Mesendoderm (in vitro differentiated cells): Measurements from ENCODE around the gene ZNF248.

Experiments
- DNase-seq: peaks from one replicate; pipeline ENCODE4 v3.0.0; 2013
- H2AK5ac ChIP-seq: 2 replicates; pipeline ENCODE4 v1.6.1; 2013; ENCODE audit warnings: low read length, inconsistent platforms
- H2BK120ac ChIP-seq: 2 replicates; pipeline ENCODE4 v1.6.1; 2013; ENCODE audit warnings: low read depth, mild to moderate bottlenecking, low read length, moderate library complexity, mixed read lengths
- H2BK15ac ChIP-seq: replicated peaks from 2 replicates; pipeline ENCODE4 v1.6.1; 2013; ENCODE audit warnings: low read depth, mild to moderate bottlenecking, moderate library complexity
- H2BK5ac ChIP-seq: 2 replicates; pipeline ENCODE4 v1.6.1; 2013; ENCODE audit warnings: low read length, inconsistent platforms
- H3K18ac ChIP-seq: 2 replicates; pipeline ENCODE4 v1.6.1; 2013; ENCODE audit warnings: mild to moderate bottlenecking, low read length, mixed read lengths
- H3K23ac ChIP-seq: one replicate; pipeline ENCODE4 v1.6.1; 2013; ENCODE audit warnings: low read length
- H3K27ac ChIP-seq: 2 replicates; pipeline ENCODE4 v1.5.1; 2013; ENCODE audit warnings: low read depth, mild to moderate bottlenecking, inconsistent platforms, low read length, moderate library complexity
- H3K27me3 ChIP-seq: 2 replicates; pipeline ENCODE4 v1.6.1; 2013; ENCODE audit warnings: low read length, control low read depth, mild to moderate bottlenecking, inconsistent platforms; ENCODE audit not compliant: insufficient read depth, poor library complexity
- H3K36me3 ChIP-seq: 2 replicates; pipeline ENCODE4 v1.6.1; 2013; ENCODE audit warnings: low read length, inconsistent platforms; ENCODE audit not compliant: control insufficient read depth, insufficient read depth
- H3K4ac ChIP-seq: one replicate; pipeline ENCODE4 v1.6.1; 2013; ENCODE audit warnings: low read depth, mild to moderate bottlenecking, low read length, moderate library complexity
- H3K4me1 ChIP-seq: 2 replicates; pipeline ENCODE4 v1.6.1; 2013; ENCODE audit warnings: low read depth, low read length, inconsistent platforms; ENCODE audit not compliant: control insufficient read depth
- H3K4me2 ChIP-seq: 2 replicates; pipeline ENCODE4 v1.6.1; 2013; ENCODE audit warnings: low read length
- H3K4me3 ChIP-seq: 2 replicates; pipeline ENCODE4 v1.5.1; 2013; ENCODE audit warnings: mild to moderate bottlenecking, low read length
- H3K56ac ChIP-seq: one replicate; pipeline ENCODE4 v1.6.1; 2013; ENCODE audit warnings: low read length
- H3K79me1 ChIP-seq: 2 replicates; pipeline ENCODE4 v1.6.1; 2013; ENCODE audit warnings: low read length, inconsistent platforms
- H3K79me2 ChIP-seq: 2 replicates; pipeline ENCODE4 v1.6.1; 2013; ENCODE audit warnings: mild to moderate bottlenecking, low read length; ENCODE audit not compliant: control insufficient read depth, insufficient read depth
- H3K9ac ChIP-seq: 2 replicates; pipeline ENCODE4 v1.6.1; 2013; ENCODE audit warnings: low read length, inconsistent platforms
- H4K5ac ChIP-seq: one replicate; pipeline ENCODE4 v1.6.1; 2013; ENCODE audit warnings: low read length
- H4K8ac ChIP-seq: one replicate; pipeline ENCODE4 v1.6.1; 2013; ENCODE audit warnings: low read depth, mild to moderate bottlenecking, control low read depth, low read length, moderate library complexity
- WGBS: extraction: QIAGEN DNeasy Blood & Tissue Kit; methylation state at CpG from one replicate; pipeline ENCODE4 v1.1.7; 2013; ENCODE audit warnings: low lambda C conversion rate, missing lambda C conversion rate; ENCODE audit not compliant: insufficient coverage; ENCODE audit errors: extremely low coverage; 5-methylcytosine and 5-hydroxymethylcytosine counted together

Gene ZNF248

DNA sequence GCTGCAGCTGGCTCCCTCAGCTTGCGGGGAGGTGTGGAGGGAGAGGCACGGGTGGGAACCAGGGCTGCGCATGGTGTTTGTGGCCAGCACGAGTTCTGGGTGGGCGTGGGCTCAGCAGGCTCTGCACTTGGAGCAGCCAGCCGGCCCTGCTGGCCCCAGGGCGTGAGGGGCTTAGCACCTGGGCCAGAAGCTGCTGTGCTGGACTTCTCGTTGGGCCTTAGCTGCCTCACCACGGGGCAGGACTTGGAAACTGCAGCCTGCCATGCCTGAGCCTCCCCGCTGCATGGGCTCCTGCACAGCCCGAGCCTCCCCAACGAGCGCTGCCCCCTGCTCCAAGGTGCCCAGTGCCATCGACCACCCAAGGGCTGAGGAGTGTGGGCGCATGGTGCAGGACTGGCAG lies 120.1 kb downstream of the ZNF248 start:
- no peak overlapping the region for H4K5ac ChIP-seq
- no peak overlapping the region for H3K4ac ChIP-seq
- H2BK5ac ChIP-seq: no peak overlapping the region
- no peak overlapping the region for H2BK120ac ChIP-seq
- no peak overlapping the region for H4K8ac ChIP-seq
- no peak overlapping the region for H3K4me3 ChIP-seq
- no peak overlapping the region for H3K56ac ChIP-seq
- DNase-seq: no peak
- H3K23ac ChIP-seq: no peak overlapping the region
- H3K27me3 ChIP-seq: no peaks in the 10 kb centered on the region
- no peaks in the 10 kb centered on the region for H3K79me2 ChIP-seq
- no peak overlapping the region for H2BK15ac ChIP-seq
- H3K27ac ChIP-seq: no peak overlapping the region
- no CpG with 5 or more reads among the region's 15 CpGs for WGBS
- H3K36me3 ChIP-seq: no peaks in the 10 kb centered on the region
- H3K4me2 ChIP-seq: no peak overlapping the region
- H3K9ac ChIP-seq: no peak overlapping the region
- no peak overlapping the region for H2AK5ac ChIP-seq
- no peak overlapping the region for H3K18ac ChIP-seq
- H3K79me1 ChIP-seq: no peaks in the 10 kb centered on the region
- H3K4me1 ChIP-seq: no peaks in the 10 kb centered on the region

DNA sequence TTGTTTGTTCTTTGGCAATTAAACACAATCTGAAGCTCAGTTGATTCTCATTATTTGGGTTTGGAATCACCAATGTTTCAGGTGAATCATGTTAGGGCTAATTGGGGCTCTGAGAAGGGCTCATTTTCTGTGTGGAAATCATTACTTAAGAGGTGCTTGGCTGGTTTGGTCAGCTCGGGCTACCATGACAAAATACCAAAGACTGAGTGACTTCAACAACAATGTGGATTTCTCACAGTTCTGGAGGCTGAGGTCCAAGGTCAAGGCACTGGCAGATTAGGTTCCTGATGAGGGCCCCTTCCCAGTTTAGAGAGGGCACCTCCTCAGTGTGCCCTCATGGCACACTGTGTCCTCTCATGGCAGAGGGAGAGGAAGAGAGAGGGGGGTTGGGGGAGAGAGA lies 121.3 kb downstream of the ZNF248 start:
- H3K79me1 ChIP-seq: no peaks in the 10 kb centered on the region
- H2BK5ac ChIP-seq: no peak overlapping the region
- H3K4me1 ChIP-seq: no peaks in the 10 kb centered on the region
- no peak overlapping the region for H3K23ac ChIP-seq
- no peak overlapping the region for H3K4ac ChIP-seq
- WGBS: no CpG with 5 or more reads among the region's 1 CpG
- no peak overlapping the region for H3K27ac ChIP-seq
- no peak overlapping the region for H2AK5ac ChIP-seq
- no peak overlapping the region for H4K5ac ChIP-seq
- H2BK120ac ChIP-seq: no peak overlapping the region
- H2BK15ac ChIP-seq: no peak overlapping the region
- no peaks in the 10 kb centered on the region for H3K36me3 ChIP-seq
- H3K4me2 ChIP-seq: no peak overlapping the region
- no peak overlapping the region for H3K9ac ChIP-seq
- no peak for DNase-seq
- H3K18ac ChIP-seq: no peak overlapping the region
- H3K27me3 ChIP-seq: no peaks in the 10 kb centered on the region
- no peak overlapping the region for H3K4me3 ChIP-seq
- no peak overlapping the region for H3K56ac ChIP-seq
- H3K79me2 ChIP-seq: no peaks in the 10 kb centered on the region
- no peak overlapping the region for H4K8ac ChIP-seq

DNA sequence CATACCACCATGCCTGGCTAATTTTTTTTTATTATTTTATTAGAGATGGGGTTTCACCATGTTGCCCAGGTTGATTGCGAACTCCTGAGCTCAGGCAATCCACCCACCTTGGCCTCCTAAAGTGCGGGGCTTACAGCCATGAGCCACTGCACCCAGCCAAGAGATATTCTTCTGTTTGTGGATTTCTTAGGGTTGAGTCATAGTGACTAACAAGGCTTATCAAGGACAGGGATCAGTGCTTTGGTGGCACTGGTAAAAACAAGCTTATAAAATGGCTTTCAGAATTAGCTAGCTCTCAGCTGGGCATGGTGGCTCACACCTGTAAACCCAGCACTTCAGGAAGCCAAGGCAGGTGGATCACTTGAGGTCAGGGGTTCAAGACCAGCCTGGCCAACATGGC lies 122.4 kb downstream of the ZNF248 start:
- H3K23ac ChIP-seq: no peak overlapping the region
- H3K18ac ChIP-seq: no peak overlapping the region
- H3K79me1 ChIP-seq: no peaks in the 10 kb centered on the region
- H3K56ac ChIP-seq: no peak overlapping the region
- no peaks in the 10 kb centered on the region for H3K4me1 ChIP-seq
- no peaks in the 10 kb centered on the region for H3K36me3 ChIP-seq
- H3K4ac ChIP-seq: no peak overlapping the region
- WGBS: no CpG with 5 or more reads among the region's 2 CpGs
- H3K79me2 ChIP-seq: no peaks in the 10 kb centered on the region
- H4K5ac ChIP-seq: no peak overlapping the region
- H3K4me2 ChIP-seq: no peak overlapping the region
- H2BK15ac ChIP-seq: no peak overlapping the region
- no peak overlapping the region for H2BK5ac ChIP-seq
- H2AK5ac ChIP-seq: no peak overlapping the region
- H3K4me3 ChIP-seq: no peak overlapping the region
- no peak overlapping the region for H4K8ac ChIP-seq
- H2BK120ac ChIP-seq: no peak overlapping the region
- H3K9ac ChIP-seq: no peak overlapping the region
- peak; percentile 2 for DNase-seq
- H3K27ac ChIP-seq: no peak overlapping the region
- H3K27me3 ChIP-seq: no peaks in the 10 kb centered on the region
